Measurements from ENCODE around the gene FXYD5. TPM values are rescaled to one million over a fixed set of nuclear protein-coding genes. Genes with fewer than 3 reads are reported as not detected.

FXYD5 gene
- 100 to 1,000 TPM; 286 to 292 TPM for total RNA-seq

GRCh38 chr19:35154525-35155406 is at the start of gene FXYD5:
FXYD5 (plus strand) TSS chr19:35154735; CDS start chr19:35155551, 816 bp downstream.
- ChIA-PET CTCF (interaction anchor here (1.1 to 3.6 kb wide), 7 partner anchors 9 to 88 kb away, joined by 3 to 30 read pairs (median 5); partner anchors contain the start of gene FXYD7), POLR2A (interaction anchor here (0.6 to 1.9 kb wide), 4 partner anchors 9 to 87 kb away, joined by 4 to 6 read pairs (median 6); no protein-coding TSS in a partner anchor)

- ChIA-PET CTCF (no interaction called here), POLR2A (no interaction called here)
These were observed 49.5 kb upstream of the FXYD5 start for GRCh38 chr19:35105047-35105410.

- ChIA-PET POLR2A (no interaction called here), CTCF (no interaction called here)
These were observed 48.9 kb upstream of the FXYD5 start for GRCh38 chr19:35105411-35106290.

- ChIA-PET CTCF (no interaction called here), POLR2A (no interaction called here)
These were observed 48.3 kb upstream of the FXYD5 start for GRCh38 chr19:35106291-35106583.

GRCh38 chr19:35106898-35107541 is 47.5 kb upstream of the FXYD5 start:
- CTCF ChIA-PET: no interaction called here
- POLR2A ChIA-PET: no interaction called here

- CTCF ChIA-PET: no interaction called here
- POLR2A ChIA-PET: no interaction called here
These were observed 47.0 kb upstream of the FXYD5 start for GRCh38 chr19:35107545-35107944.

- POLR2A ChIA-PET: no interaction called here
- CTCF ChIA-PET: no interaction called here
These were observed 45.8 kb upstream of the FXYD5 start for GRCh38 chr19:35108730-35109129.

- POLR2A ChIA-PET: no interaction called here
These were observed 45.0 kb upstream of the FXYD5 start for GRCh38 chr19:35109395-35110112.

GRCh38 chr19:35110974-35111373 is 43.6 kb upstream of the FXYD5 start:
- POLR2A ChIA-PET: no interaction called here

More at GRCh38 chr19:35109395-35110112, 45.0 kb upstream of the FXYD5 start:
- CTCF ChIA-PET: no interaction called here

GRCh38 chr19:35112995-35113688 is 41.4 kb upstream of the FXYD5 start:
- POLR2A ChIA-PET: no interaction called here
- CTCF ChIA-PET: no interaction called here

More at GRCh38 chr19:35110974-35111373, 43.6 kb upstream of the FXYD5 start:
- CTCF ChIA-PET: interaction anchor here (1.0 to 1.4 kb wide), 3 partner anchors 25 to 44 kb away, joined by 3 to 4 read pairs (median 3); no protein-coding TSS in a partner anchor

GRCh38 chr19:35114353-35115176 is 40.0 kb upstream of the FXYD5 start:
- ChIA-PET CTCF (interaction anchor here (0.5 to 1.7 kb wide), 10 partner anchors 10 to 487 kb away, joined by 3 to 8 read pairs (median 5); partner anchors contain the start of gene FXYD7), POLR2A (no interaction called here)

- CTCF ChIA-PET: interaction anchor here (0.5 to 1.7 kb wide), 11 partner anchors 9 to 487 kb away, joined by 3 to 8 read pairs (median 5); partner anchors contain the start of gene FXYD7
- POLR2A ChIA-PET: no interaction called here
These were observed 39.2 kb upstream of the FXYD5 start, which contains the start of gene FXYD3 for GRCh38 chr19:35115177-35115951. FXYD3 (plus strand) TSS chr19:35115823; CDS start chr19:35119377, 3,554 bp downstream.

GRCh38 chr19:35116072-35116801 is 38.3 kb upstream of the FXYD5 start:
- POLR2A ChIA-PET: interaction anchor here (0.5 to 0.6 kb wide), 2 partner anchors 37 to 72 kb away, joined by 5 read pairs; no protein-coding TSS in a partner anchor
- CTCF ChIA-PET: interaction anchor here (1.3 to 1.4 kb wide), 2 partner anchors 19 to 21 kb away, joined by 5 to 6 read pairs; partner anchors contain the start of gene LGI4

GRCh38 chr19:35117116-35117515 is 37.4 kb upstream of the FXYD5 start:
- ChIA-PET POLR2A (interaction anchor here (0.6 kb wide), 1 partner anchor 73 kb away, joined by 5 read pairs; no protein-coding TSS in a partner anchor), CTCF (interaction anchor here (0.6 to 1.4 kb wide), 3 partner anchors 18 to 36 kb away, joined by 3 to 6 read pairs (median 5); partner anchors contain the start of gene LGI4)

GRCh38 chr19:35117799-35118198 is 36.7 kb upstream of the FXYD5 start:
- POLR2A ChIA-PET: no interaction called here
- CTCF ChIA-PET: interaction anchor here (0.6 to 1.5 kb wide), 4 partner anchors 18 to 51 kb away, joined by 3 to 6 read pairs (median 5); partner anchors contain the start of gene LGI4
